ENCODE results near the gene CTSZ. TPM values are rescaled to one million over a fixed set of nuclear protein-coding genes. Genes with fewer than 3 reads are reported as not detected.

CTSZ gene
- total RNA-seq, 2 donors from 2014 or later = 93.6 to 130 TPM

GRCh38 chr20:59022754-59023153 lies 15.7 kb upstream of the CTSZ start:
- no peaks in the 10 kb centered on the region for H3K4me1 ChIP-seq (replicated peaks)
- H3K27me3 ChIP-seq (replicated peaks; ENCODE audit: insufficient read depth) = no peaks in the 10 kb centered on the region
- no peak overlapping the region for H3K27ac ChIP-seq
- intact Hi-C loops (cut with DNase I) = no loop called here
- H3K4me3 ChIP-seq = no peak overlapping the region
- no peaks in the 10 kb centered on the region for H3K36me3 ChIP-seq
- no peak for DNase-seq (ENCODE audit: low spot score)
- WGBS = 87% methylated on average over 15 of the region's 15 CpGs
- no peak for TF ChIP-seq CTCF (IDR thresholded peaks at IDR 0.05)
- TF ChIP-seq POLR2A (IDR thresholded peaks at IDR 0.05) = no peak
- no peak for TF ChIP-seq POLR2AphosphoS5 (IDR thresholded peaks at IDR 0.05)
- no peaks in the 10 kb centered on the region for H3K9me3 ChIP-seq

- H3K4me1 ChIP-seq (replicated peaks) = no peaks in the 10 kb centered on the region
- H3K27ac ChIP-seq = no peak overlapping the region
- H3K27me3 ChIP-seq (replicated peaks; ENCODE audit: insufficient read depth) = no peaks in the 10 kb centered on the region
- TF ChIP-seq CTCF (IDR thresholded peaks at IDR 0.05) (no peak), POLR2A (IDR thresholded peaks at IDR 0.05) (no peak), POLR2AphosphoS5 (IDR thresholded peaks at IDR 0.05) (no peak)
- no peaks in the 10 kb centered on the region for H3K36me3 ChIP-seq
- H3K4me3 ChIP-seq = no peak overlapping the region
- 49% methylated on average over 5 of the region's 5 CpGs for WGBS
- no peaks in the 10 kb centered on the region for H3K9me3 ChIP-seq
- intact Hi-C loops (cut with DNase I) = no loop called here
- no peak for DNase-seq (ENCODE audit: low spot score)
These were observed 14.0 kb upstream of the CTSZ start for GRCh38 chr20:59020938-59021551.

GRCh38 chr20:59019217-59019616 lies 12.2 kb upstream of the CTSZ start, which contains the start of gene TUBB1:
Gene TUBB1 (plus strand): TSS chr20:59019429. CDS start chr20:59019523, 94 bp downstream.
- no peaks in the 10 kb centered on the region for H3K27me3 ChIP-seq (replicated peaks; ENCODE audit: insufficient read depth)
- no peaks in the 10 kb centered on the region for H3K36me3 ChIP-seq
- no peak for TF ChIP-seq CTCF (IDR thresholded peaks at IDR 0.05)
- no peak for TF ChIP-seq POLR2A (IDR thresholded peaks at IDR 0.05)
- TF ChIP-seq POLR2AphosphoS5 (IDR thresholded peaks at IDR 0.05) = no peak
- H3K9me3 ChIP-seq = no peaks in the 10 kb centered on the region
- H3K4me3 ChIP-seq = no peak within 1 kb of the TSS
- WGBS = 99% methylated on average over 5 of the region's 5 CpGs
- DNase-seq (ENCODE audit: low spot score) = no peak
- H3K27ac ChIP-seq = no peak within 1 kb of the TSS
- H3K4me1 ChIP-seq (replicated peaks) = no peaks in the 10 kb centered on the region
- intact Hi-C loops (cut with DNase I) = no loop called here

GRCh38 chr20:59018817-59019216 lies 11.8 kb upstream of the CTSZ start:
- Histone ChIP-seq H3K4me1 (replicated peaks) (no peaks in the 10 kb centered on the region), H3K36me3 (no peaks in the 10 kb centered on the region), H3K9me3 (no peaks in the 10 kb centered on the region), H3K27ac (no peak overlapping the region), H3K27me3 (replicated peaks; ENCODE audit: insufficient read depth) (no peaks in the 10 kb centered on the region), H3K4me3 (no peak overlapping the region)
- intact Hi-C loops (cut with DNase I) = no loop called here
- no peak for DNase-seq (ENCODE audit: low spot score)
- WGBS = 90% methylated on average over 10 of the region's 10 CpGs
- TF ChIP-seq POLR2AphosphoS5 (IDR thresholded peaks at IDR 0.05) (no peak), CTCF (IDR thresholded peaks at IDR 0.05) (no peak), POLR2A (IDR thresholded peaks at IDR 0.05) (no peak)

GRCh38 chr20:59017493-59018231 lies 10.6 kb upstream of the CTSZ start:
- Histone ChIP-seq H3K9me3 (no peaks in the 10 kb centered on the region), H3K4me1 (replicated peaks) (no peaks in the 10 kb centered on the region), H3K4me3 (no peak overlapping the region), H3K27ac (no peak overlapping the region), H3K36me3 (no peaks in the 10 kb centered on the region), H3K27me3 (replicated peaks; ENCODE audit: insufficient read depth) (no peaks in the 10 kb centered on the region)
- WGBS = 94% methylated on average over 16 of the region's 16 CpGs
- no peak for DNase-seq (ENCODE audit: low spot score)
- TF ChIP-seq POLR2A (IDR thresholded peaks at IDR 0.05) (no peak), CTCF (IDR thresholded peaks at IDR 0.05) (no peak), POLR2AphosphoS5 (IDR thresholded peaks at IDR 0.05) (no peak)
- intact Hi-C loops (cut with DNase I) = no loop called here
